ENCODE results near the gene MGA. TPM values are rescaled to one million over a fixed set of nuclear protein-coding genes. Genes with fewer than 3 reads are reported as not detected.

Gene MGA
- total and polyA plus RNA-seq, 2 of the 8 experiments (the other 6 are each of a cell fraction or from before 2014, with no cell fraction given): 7.6 to 53.2 TPM

- TF ChIP-seq, protein P1, sequence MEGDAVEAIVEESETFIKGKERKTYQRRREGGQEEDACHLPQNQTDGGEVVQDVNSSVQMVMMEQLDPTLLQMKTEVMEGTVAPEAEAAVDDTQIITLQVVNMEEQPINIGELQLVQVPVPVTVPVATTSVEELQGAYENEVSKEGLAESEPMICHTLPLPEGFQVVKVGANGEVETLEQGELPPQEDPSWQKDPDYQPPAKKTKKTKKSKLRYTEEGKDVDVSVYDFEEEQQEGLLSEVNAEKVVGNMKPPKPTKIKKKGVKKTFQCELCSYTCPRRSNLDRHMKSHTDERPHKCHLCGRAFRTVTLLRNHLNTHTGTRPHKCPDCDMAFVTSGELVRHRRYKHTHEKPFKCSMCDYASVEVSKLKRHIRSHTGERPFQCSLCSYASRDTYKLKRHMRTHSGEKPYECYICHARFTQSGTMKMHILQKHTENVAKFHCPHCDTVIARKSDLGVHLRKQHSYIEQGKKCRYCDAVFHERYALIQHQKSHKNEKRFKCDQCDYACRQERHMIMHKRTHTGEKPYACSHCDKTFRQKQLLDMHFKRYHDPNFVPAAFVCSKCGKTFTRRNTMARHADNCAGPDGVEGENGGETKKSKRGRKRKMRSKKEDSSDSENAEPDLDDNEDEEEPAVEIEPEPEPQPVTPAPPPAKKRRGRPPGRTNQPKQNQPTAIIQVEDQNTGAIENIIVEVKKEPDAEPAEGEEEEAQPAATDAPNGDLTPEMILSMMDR (IDR thresholded peaks at IDR 0.05; ENCODE audit: control extremely low read depth in 1 of 3, insufficient read depth in 1 of 3, low read depth in 1 of 3, low read length in 3 of 3): no peak
Measured at GRCh38 chr15:41690636-41691035, 30.4 kb downstream of the MGA start (continued).

All from H1 (cell line).